GM20431 (cell line): Measurements from ENCODE around the gene RAB7A.

Experiments used
- in situ Hi-C: fragments of 300-500 bp; cut with MseI, MboI; formaldehyde crosslinking; loops from one replicate; pipeline ENCODE4 v1.15.0; 2020; ENCODE audit warnings: low sequenced_read_pairs; ENCODE audit not compliant: unreplicated experiment

The RAB7A gene

GRCh38 chr3:128784232-128784631, 58.2 kb downstream of the RAB7A start:
- in situ Hi-C loops, result no loop called here

GRCh38 chr3:128784843-128785242, 58.9 kb downstream of the RAB7A start:
- in situ Hi-C loops, result no loop called here

- in situ Hi-C loops, result no loop called here
These were observed 60.5 kb downstream of the RAB7A start for GRCh38 chr3:128786434-128787020.

- in situ Hi-C loops, result no loop called here
These were observed 61.6 kb downstream of the RAB7A start for GRCh38 chr3:128787256-128788253.

- in situ Hi-C loops, result no loop called here
These were observed 62.4 kb downstream of the RAB7A start for GRCh38 chr3:128788268-128788869.

DNA sequence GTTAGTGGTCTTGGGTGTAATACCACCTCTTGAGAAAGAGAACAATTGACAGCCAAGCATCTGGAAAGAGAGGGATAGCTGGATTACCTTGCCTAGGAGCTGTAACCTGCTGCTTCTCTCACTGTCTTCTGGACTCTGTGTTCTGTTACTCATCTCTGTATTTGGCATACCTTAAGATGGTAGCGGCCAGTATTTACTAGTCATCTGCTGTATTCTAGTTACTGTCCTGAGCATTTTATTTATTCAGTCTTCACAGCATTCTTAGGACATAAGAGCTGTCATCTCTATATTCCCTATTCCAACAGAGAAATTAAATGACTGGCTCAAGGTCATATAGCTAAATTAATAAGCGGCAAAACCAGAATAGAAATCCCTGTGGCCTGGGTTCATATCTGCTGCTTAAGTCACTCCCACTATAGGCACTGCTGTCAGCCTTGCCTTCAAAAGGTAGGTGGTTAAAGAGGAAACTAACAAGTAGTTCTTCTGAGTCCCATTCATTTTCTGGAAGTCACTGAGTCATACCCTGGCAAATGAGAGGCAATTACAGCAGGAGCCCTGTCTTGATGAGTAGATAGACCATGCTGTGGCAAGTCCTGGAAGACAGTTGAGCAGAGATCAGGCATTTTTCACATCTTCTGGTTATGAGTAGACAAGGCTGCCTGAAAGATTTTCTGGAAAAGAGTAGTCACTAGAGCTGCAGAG, 68.2 kb downstream of the RAB7A start:
- in situ Hi-C loops, result no loop called here

DNA sequence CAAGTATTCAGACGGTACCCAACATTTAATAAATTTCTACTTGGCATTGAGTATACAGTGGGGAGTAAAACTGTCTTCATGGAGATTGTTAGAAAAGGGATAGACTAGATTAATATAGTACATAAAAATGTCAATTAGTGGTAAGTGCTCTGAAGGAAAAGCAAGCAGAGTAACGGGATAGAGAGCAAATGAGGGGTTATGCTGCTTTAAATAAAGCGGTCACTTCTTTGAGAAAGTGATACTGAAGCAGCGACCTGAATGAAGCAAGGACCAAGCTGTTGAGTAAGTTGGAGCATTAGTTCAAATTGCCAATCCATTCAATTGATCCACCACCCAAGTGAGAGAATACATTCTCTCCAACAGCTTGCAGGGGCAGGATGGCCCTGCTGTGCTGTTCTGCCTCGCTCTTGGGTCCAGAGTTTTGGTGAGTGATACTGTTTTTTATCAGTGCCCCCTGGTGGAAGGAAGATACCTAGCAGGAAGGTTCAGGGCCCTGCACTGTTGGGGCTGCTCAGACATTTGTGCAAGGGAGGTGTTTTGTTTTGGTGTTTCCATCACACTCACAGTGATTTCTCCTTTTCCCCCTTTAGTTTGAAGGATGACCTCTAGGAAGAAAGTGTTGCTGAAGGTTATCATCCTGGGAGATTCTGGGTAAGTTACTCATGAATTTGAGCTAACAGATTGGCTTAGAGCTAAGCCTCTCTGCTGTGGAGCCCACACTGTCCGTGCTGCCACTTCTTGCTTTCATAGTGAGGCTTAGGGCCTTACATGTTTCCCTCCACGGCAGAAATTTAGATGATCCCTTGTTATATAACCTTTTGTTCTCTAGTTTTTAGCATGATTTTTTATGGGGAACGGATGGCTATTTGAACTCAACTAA, 69.0 kb downstream of the RAB7A start:
- in situ Hi-C loops, result no loop called here

GRCh38 chr3:128799653-128800052, 73.7 kb downstream of the RAB7A start:
- in situ Hi-C loops, result no loop called here

GRCh38 chr3:128800241-128801187, 74.5 kb downstream of the RAB7A start:
- in situ Hi-C loops, result no loop called here

GRCh38 chr3:128801779-128802380, 75.9 kb downstream of the RAB7A start:
- in situ Hi-C loops, result no loop called here

- in situ Hi-C loops, result no loop called here
These were observed 77.3 kb downstream of the RAB7A start for GRCh38 chr3:128803307-128803706.

- in situ Hi-C loops, result no loop called here
These were observed 78.2 kb downstream of the RAB7A start for GRCh38 chr3:128804017-128804810.

DNA sequence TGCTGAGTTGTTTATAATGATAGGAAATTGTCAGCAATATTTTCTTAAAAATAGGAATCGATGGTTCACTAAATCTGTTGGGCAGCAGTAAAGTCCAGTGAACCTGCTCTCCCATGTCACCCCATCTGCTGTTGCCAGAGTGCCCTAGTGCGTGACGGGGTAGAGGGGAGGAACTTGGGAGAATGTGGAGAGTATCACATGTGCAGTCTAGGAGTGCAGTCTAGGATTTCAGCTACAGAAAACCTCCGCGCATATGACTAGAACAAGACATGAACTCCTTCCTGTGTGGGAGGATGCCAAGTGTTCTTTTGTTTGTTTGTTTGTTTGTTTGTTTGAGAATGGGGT, 78.8 kb downstream of the RAB7A start:
- in situ Hi-C loops, result no loop called here

DNA sequence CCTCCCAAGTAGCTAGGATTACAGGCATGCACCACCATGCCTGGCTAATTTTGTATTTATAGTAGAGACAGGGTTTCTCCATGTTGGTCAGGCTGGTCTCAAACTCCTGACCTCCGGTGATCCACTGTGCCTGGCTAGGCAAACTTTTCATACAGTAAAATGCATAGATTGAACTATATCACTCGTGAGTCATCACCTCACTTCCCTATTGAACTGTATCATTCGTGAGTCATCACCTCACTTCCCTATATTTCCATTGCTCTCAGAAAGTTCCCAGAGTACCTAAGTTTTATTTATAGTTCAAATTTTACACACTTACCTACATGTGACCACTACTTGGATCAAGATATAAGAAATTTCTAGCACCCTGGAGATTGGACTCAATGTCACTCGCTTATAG, 79.8 kb downstream of the RAB7A start:
- in situ Hi-C loops, result no loop called here

DNA sequence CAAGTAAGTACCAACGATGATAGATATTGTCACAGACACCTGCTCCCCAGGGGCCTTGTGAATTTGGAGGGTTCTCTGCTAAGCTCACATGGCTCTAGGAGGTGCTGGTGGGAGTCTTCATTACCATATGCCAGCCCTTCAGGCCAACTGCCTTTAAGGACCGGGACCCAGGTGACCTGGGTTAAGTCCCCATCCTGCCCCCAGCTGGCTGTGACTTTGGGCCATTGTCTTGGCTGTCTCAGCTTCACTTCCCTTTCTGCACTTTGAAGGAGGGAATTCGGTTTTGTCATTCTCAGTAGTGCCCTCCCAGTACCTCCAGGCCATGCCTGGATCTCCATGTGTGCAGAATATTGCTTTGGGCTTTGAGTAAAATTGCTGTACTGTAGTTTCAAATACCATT, 80.6 kb downstream of the RAB7A start:
- in situ Hi-C loops, result no loop called here

GRCh38 chr3:128807186-128807830, 81.3 kb downstream of the RAB7A start:
- in situ Hi-C loops, result no loop called here

DNA sequence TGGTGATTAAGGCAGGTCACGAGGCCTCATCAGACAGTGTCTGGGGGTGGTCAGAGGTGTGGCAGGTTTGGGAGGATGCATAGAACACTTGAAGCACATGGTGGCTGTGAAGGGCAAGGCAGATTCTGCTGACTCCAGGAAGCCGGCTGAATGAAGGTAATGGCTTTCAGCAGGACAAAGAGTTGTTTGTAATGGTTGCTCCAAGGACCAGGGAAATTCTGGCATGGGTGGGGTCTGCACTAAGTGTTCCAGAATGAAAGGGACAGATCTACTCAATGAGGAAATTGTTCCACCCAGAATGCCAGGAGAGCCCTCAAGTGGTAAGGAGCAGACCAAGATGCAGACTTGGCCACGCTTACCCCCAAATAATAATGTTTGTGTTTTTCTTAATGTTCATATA, 82.7 kb downstream of the RAB7A start:
- in situ Hi-C loops, result no loop called here
